Breast epithelium (tissue), 4 donors: ENCODE measurements around the gene RAET1G. TPM values are rescaled to one million over a fixed set of nuclear protein-coding genes. Genes with fewer than 3 reads are reported as not detected.
"Not testable (repeated sequence)": the region's sequence is repeated elsewhere in the genome, so short reads cannot be mapped to it uniquely, and the experiment has no call there.

Experiments
- DNase-seq, 2 donors: peaks; one replicate each; pipeline ENCODE4 v3.0.0-alpha.2; 2019; ENCODE audit warnings: low spot score in 2 of 2
- H3K27ac ChIP-seq, 2 donors: fragments of 200-600 bp; sonication (generic) in 1 of 2; one replicate each; pipeline ENCODE4 v1.5.1; 2016 to 2019; ENCODE audit warnings: mild to moderate bottlenecking in 1 of 2
- H3K27me3 ChIP-seq, 2 donors: fragments of 200-600 bp; sonication (generic) in 1 of 2; one replicate each; pipeline versions ENCODE4 v1.5.1 to v1.6.0; 2017 to 2019; ENCODE audit warnings: control low read depth in 1 of 2, mild to moderate bottlenecking in 1 of 2
- H3K36me3 ChIP-seq: fragments of 200-600 bp; one replicate; pipeline ENCODE4 v1.5.1; 2019
- H3K4me1 ChIP-seq, 2 donors: fragments of 200-600 bp; sonication (generic); one replicate each; pipeline ENCODE4 v1.5.1; 2016 to 2019; ENCODE audit warnings: control low read depth in 1 of 2
- H3K4me3 ChIP-seq, 3 donors: fragments of 200-600 bp; sonication (generic); 1 replicate in 2 of 3; 2 replicates in 1 of 3; pipeline ENCODE4 v1.5.1; 2016 to 2019; ENCODE audit warnings: mild to moderate bottlenecking in 3 of 3, moderate library complexity in 2 of 3
- H3K9me3 ChIP-seq, 2 donors: fragments of 200-600 bp; sonication (generic) in 1 of 2; one replicate each; pipeline ENCODE4 v1.5.1; 2016 to 2019; ENCODE audit warnings: control low read depth in 1 of 2
- POLR2A ChIP-seq: fragments of 450-650 bp; IDR thresholded peaks from one replicate; pipeline ENCODE4 v1.6.1; 2016; ENCODE audit warnings: antibody characterized with exemption, mild to moderate bottlenecking, moderate library complexity
- POLR2AphosphoS5 ChIP-seq, 3 donors: sonication (generic); formaldehyde crosslinking; IDR thresholded peaks; one replicate each; pipeline ENCODE4 v1.6.1; 2017; ENCODE audit warnings: antibody characterized with exemption in 3 of 3
- intact Hi-C: fragments of 100-400 bp; cut with DNase I; formaldehyde crosslinking; loops from one replicate; pipeline ENCODE4 v1.15.1; 2023; ENCODE audit warnings: low total_unique reads
- total RNA-seq, 3 donors: library from RNA; depleted of rRNA; stranded (reverse); fragments of >200 nt; gene quantifications; one replicate each; pipeline ENCODE4 v1.1.0, GENCODE V29; 2016
- TF ChIP-seq, protein P1 (sequence below), 3 donors: fragments of 450-650 bp; IDR thresholded peaks; one replicate each; pipeline ENCODE4 v1.5.1; 2016 to 2017; ENCODE audit warnings: antibody characterized with exemption in 3 of 3, mild to moderate bottlenecking in 3 of 3, moderate library complexity in 3 of 3

Gene RAET1G
- total RNA-seq, 3 donors from 2014 or later, result 2.2 TPM; not detected in 2

DNA sequence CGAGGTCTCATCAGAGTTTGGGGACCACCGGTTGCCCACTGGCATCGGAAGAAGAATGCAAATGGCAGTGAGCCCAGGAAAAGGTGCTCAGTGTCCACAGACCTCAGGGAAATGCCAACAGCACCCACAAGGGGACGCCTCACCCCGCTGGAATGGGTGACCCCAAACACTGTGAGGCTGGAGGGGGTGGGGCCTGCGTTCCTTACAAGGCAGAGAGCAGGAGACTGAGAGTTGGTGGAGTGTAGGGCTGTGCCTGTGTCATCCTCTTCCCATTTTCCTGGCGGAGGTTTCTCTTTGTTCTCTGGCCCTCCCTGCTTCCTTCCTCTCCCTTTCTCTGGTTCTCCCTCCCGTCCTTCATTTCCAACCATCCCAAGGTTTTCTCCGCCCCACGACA lies 31.0 kb upstream of the RAET1G start:
- not testable (repeated sequence) for H3K36me3 ChIP-seq, H3K4me1 ChIP-seq, H3K27ac ChIP-seq, DNase-seq, H3K4me3 ChIP-seq, H3K9me3 ChIP-seq
- H3K27me3 ChIP-seq, result peaks cover 0 to 51% of the 10 kb centered on the region in 2 donors
- intact Hi-C loops, result loop anchor here (10.0 kb wide), 1 partner anchor 51 kb away; no protein-coding TSS in a partner anchor

DNA sequence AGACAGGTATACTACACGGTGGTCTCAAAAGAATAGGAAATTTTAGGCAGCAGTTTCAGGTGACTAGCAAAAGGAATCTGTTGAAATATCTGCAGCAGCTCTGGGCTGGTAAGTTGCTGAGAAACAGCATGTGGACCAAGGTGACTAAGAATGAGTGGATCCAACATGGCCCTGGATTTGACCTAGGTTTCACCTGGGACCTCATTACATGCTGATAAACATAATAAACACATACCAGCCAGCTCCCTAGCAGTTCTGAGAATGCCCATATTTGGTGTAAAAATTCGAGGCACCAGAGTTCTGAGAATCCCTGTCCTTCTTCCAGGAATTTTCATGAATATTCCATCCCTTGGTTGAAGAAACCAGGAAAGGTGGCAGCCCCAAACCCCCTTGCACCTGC lies 30.5 kb upstream of the RAET1G start:
- H3K27ac ChIP-seq, H3K36me3 ChIP-seq, H3K4me1 ChIP-seq, H3K4me3 ChIP-seq, H3K9me3 ChIP-seq, DNase-seq: not testable (repeated sequence)
- intact Hi-C loops, result loop anchor here (10.0 kb wide), 1 partner anchor 51 kb away; no protein-coding TSS in a partner anchor
- peaks cover 0 to 51% of the 10 kb centered on the region in 2 donors for H3K27me3 ChIP-seq

DNA sequence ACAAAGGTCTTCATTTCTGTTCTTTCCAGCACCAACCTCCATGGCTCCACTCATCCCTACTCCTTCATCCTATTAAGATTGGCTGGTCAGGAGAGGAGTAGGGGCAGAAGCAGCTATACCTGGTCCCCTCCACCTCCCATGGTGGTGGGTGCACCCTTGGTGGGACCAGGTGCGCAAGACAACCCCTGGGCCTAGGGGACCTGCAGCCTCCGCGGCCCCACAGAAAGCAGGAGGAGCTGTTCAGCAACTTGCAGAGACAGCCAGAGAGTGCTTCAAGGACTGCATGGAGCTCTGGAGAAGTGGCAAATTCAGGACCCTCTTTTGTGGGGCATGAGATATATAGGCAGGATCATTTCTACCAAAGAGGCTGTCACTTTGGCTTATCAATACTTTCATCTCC lies 28.7 kb upstream of the RAET1G start:
- Histone ChIP-seq H3K36me3 (no peaks in the 10 kb centered on the region), H3K4me3 (no peak overlapping the region), H3K4me1 (no peaks in the 10 kb centered on the region), H3K27me3 (peaks cover 0 to 46% of the 10 kb centered on the region in 2 donors), H3K27ac (no peak overlapping the region), H3K9me3 (no peaks in the 10 kb centered on the region)
- no peak for DNase-seq
- intact Hi-C loops, result loop anchor here (10.0 kb wide), 1 partner anchor 53 kb away; no protein-coding TSS in a partner anchor
- TF ChIP-seq POLR2AphosphoS5 (IDR thresholded peaks at IDR 0.05) (no peak), POLR2A (no peak)
- TF ChIP-seq, protein P1, sequence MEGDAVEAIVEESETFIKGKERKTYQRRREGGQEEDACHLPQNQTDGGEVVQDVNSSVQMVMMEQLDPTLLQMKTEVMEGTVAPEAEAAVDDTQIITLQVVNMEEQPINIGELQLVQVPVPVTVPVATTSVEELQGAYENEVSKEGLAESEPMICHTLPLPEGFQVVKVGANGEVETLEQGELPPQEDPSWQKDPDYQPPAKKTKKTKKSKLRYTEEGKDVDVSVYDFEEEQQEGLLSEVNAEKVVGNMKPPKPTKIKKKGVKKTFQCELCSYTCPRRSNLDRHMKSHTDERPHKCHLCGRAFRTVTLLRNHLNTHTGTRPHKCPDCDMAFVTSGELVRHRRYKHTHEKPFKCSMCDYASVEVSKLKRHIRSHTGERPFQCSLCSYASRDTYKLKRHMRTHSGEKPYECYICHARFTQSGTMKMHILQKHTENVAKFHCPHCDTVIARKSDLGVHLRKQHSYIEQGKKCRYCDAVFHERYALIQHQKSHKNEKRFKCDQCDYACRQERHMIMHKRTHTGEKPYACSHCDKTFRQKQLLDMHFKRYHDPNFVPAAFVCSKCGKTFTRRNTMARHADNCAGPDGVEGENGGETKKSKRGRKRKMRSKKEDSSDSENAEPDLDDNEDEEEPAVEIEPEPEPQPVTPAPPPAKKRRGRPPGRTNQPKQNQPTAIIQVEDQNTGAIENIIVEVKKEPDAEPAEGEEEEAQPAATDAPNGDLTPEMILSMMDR (IDR thresholded peaks at IDR 0.05), result no peak

DNA sequence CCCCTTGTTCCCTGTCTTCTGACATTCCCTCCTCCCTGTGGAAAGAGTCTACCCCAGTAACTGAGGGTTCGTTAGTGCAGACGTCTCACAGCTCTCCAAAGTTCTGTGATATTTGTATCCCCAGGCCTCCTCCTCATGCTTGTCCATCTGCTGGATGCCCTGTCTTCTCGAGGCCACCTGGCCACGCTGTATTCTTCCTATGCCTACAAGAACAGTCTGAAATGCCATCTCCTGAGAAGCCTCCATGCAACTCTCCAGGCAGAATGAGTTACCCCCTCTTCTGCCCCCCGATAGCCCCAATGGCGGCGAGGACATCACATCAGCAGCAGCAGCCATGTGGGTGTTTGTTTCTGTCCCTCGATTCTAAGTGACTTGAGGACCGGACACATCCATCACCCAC lies 28.2 kb upstream of the RAET1G start:
- no peak overlapping the region for H3K27ac ChIP-seq
- no peak for DNase-seq
- intact Hi-C loops, result loop anchor here (10.0 kb wide), 1 partner anchor 54 kb away; no protein-coding TSS in a partner anchor
- peaks cover 0 to 43% of the 10 kb centered on the region in 2 donors for H3K27me3 ChIP-seq
- H3K4me1 ChIP-seq, result no peaks in the 10 kb centered on the region
- no peaks in the 10 kb centered on the region for H3K36me3 ChIP-seq
- TF ChIP-seq, protein P1 (IDR thresholded peaks at IDR 0.05), result no peak
- no peak for TF ChIP-seq POLR2A
- TF ChIP-seq POLR2AphosphoS5 (IDR thresholded peaks at IDR 0.05), result no peak
- no peaks in the 10 kb centered on the region for H3K9me3 ChIP-seq
- H3K4me3 ChIP-seq, result no peak overlapping the region

DNA sequence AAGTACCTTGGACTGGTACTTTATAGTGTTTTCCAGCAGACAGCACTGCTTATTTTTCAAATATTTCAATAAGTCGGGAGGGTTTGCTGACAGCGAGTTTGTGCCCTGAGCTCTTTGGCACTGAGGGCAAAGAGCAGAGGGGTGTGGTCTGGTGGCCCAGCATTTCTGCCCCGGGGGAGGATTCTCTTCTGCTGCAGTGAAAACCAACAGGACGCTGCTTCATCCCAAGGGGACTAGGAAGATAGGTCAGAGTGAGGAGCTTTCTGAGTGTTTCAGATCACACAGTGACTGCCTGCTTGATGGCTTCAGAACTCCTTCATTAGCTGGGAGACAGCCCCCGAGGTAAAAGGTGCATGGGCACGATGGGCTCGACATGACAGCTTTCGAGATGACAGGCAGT lies 27.5 kb upstream of the RAET1G start:
- Histone ChIP-seq H3K4me1 (no peaks in the 10 kb centered on the region), H3K9me3 (no peaks in the 10 kb centered on the region), H3K27ac (no peak overlapping the region), H3K27me3 (peaks cover 0 to 36% of the 10 kb centered on the region in 2 donors), H3K36me3 (no peaks in the 10 kb centered on the region), H3K4me3 (no peak overlapping the region)
- intact Hi-C loops, result loop anchor here (10.0 kb wide), 1 partner anchor 54 kb away; no protein-coding TSS in a partner anchor
- no peak for DNase-seq
- TF ChIP-seq POLR2AphosphoS5 (IDR thresholded peaks at IDR 0.05) (no peak), POLR2A (no peak)
- TF ChIP-seq, protein P1 (IDR thresholded peaks at IDR 0.05), result no peak

DNA sequence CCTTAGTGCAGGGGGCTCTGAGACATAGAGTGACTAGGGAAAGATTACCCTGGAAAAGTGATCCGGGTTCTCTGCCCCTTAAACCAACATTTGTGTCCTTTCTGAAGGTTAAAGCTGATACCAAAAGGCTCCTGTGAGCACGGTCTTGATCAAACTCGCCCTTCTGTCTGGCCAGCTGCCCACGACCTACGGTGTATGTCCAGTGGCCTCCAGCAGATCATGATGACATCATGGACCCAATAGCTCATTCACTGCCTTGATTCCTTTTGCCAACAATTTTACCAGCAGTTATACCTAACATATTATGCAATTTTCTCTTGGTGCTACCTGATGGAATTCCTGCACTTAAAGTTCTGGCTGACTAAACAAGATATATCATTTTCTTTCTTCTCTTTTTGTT lies 25.7 kb upstream of the RAET1G start:
- intact Hi-C loops, result no loop called here
- Histone ChIP-seq H3K4me3 (no peak overlapping the region), H3K27me3 (peaks cover 0 to 27% of the 10 kb centered on the region in 2 donors), H3K4me1 (no peaks in the 10 kb centered on the region), H3K36me3 (no peaks in the 10 kb centered on the region), H3K9me3 (no peaks in the 10 kb centered on the region), H3K27ac (no peak overlapping the region)
- no peak for DNase-seq
- TF ChIP-seq, protein P1 (IDR thresholded peaks at IDR 0.05), result no peak
